Measurements from ENCODE around the gene ATG16L2. TPM values are rescaled to one million over a fixed set of nuclear protein-coding genes. Genes with fewer than 3 reads are reported as not detected.
"Not testable (repeated sequence)": the region's sequence is repeated elsewhere in the genome, so short reads cannot be mapped to it uniquely, and the experiment has no call there.

The ATG16L2 gene
- total and polyA plus RNA-seq, 8 donors: 4.5 to 75.7 (median 13.2) TPM

DNA sequence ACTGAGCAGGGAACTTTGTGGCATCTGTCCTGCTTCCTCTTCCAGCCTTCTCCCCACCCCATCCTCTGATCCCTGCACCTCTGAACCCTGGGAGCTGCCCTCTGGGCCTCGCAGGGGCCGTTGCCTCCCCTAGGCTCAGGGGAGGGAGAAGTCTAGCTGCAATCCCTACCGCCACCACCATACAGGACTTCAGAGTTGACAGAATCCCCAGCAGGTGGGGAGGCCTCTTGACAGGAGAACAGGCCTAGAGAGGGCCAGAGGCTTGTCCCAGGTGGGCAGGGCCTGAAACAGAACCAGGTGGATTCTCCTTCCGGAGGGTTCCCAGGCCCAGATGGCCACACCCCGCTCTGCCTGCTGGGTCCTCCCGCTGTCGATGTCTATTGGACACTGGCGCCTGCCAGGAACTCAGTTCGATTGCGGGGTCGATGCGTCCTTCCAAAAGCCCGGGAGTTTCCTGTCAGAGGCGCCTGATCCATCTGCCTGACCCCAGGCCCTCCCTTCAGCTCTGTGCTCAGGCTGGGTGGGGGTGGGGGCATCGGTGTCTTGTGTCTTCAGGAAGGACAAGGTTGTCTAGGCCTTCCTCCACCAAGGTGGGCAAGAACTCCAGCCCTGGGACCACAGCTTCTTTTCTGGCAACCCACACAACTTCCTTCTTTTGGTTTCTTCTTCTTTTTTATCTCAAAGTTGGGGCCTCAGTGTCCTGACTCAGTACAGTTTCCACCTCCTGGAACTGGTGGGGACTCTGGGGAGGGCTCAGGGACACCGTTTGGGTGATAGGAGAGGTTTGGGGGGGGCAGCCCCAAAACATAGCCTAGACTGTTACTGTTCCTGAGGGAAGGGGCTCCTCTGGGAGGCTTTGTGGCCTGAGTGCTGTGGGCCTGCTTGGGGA lies 26.8 kb upstream of the ATG16L2 start:
- no peak for TF ChIP-seq CTCF (IDR thresholded peaks at IDR 0.05)
- no peaks in the 10 kb centered on the region for H3K9me3 ChIP-seq
- ATAC-seq: peak; percentile 37 to 69 (median 40)
- 59 to 65% methylated on average over 16 of the region's 16 CpGs for WGBS, 2 donors
- peak in 4 of 6 donors; percentile 60 to 84 (median 63) for DNase-seq
- no peaks in the 10 kb centered on the region for H3K27me3 ChIP-seq
- peak overlapping the region; percentile 10 to 63 (median 49) for H3K27ac ChIP-seq
- no peaks in the 10 kb centered on the region for H3K36me3 ChIP-seq
- H3K4me3 ChIP-seq: no peak overlapping the region
- peaks cover 7 to 13% (median 9%) of the 10 kb centered on the region in 3 donors for H3K4me1 ChIP-seq
- intact Hi-C loops (cut with DNase I): loop anchor here in 1 of 3 donors (10.0 kb wide), 1 partner anchor 63 kb away; no protein-coding TSS in a partner anchor
- FAIRE-seq: no peak

DNA sequence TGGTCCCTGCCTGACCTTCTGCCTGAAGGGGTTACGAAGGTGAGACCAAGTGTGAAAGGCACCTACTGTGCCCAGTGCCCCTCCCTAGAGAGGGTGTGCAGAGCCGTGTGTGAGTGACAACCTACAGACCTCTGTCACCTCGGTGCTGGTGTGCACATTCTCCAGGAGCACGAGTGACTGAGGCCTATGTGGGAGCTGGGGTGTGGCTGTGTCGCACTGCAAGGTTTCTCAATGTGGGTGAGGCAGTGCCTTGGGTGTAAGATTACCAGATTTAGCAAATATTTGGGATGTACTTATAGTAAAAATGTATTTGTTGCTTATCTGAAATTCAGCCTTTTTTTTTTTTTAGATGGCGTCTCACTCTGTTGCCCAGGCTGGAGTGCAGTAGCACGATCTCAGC lies 26.0 kb upstream of the ATG16L2 start:
- intact Hi-C loops (cut with DNase I): loop anchor here in 1 of 3 donors (10.0 kb wide), 1 partner anchor 63 kb away; no protein-coding TSS in a partner anchor

GRCh38 chr11:72789493-72790131 lies 24.6 kb upstream of the ATG16L2 start:
- no peak for ATAC-seq
- intact Hi-C loops (cut with DNase I): loop anchor here in 2 of 3 donors (5.0 to 10.0 kb wide), 2 partner anchors 62 to 65 kb away; no protein-coding TSS in a partner anchor
- 66 to 80% methylated on average over 10 of the region's 10 CpGs for WGBS, 2 donors
- DNase-seq: no peak
- H3K27me3 ChIP-seq: no peaks in the 10 kb centered on the region
- no peak for TF ChIP-seq CTCF (IDR thresholded peaks at IDR 0.05)
- H3K9me3 ChIP-seq: no peaks in the 10 kb centered on the region
- no peak overlapping the region for H3K4me3 ChIP-seq
- peaks cover 9 to 23% (median 15%) of the 10 kb centered on the region in 3 donors for H3K4me1 ChIP-seq
- FAIRE-seq: no peak
- no peak overlapping the region for H3K27ac ChIP-seq
- no peaks in the 10 kb centered on the region for H3K36me3 ChIP-seq

More for the DNA sequence above, 26.0 kb upstream of the ATG16L2 start:
- no peaks in the 10 kb centered on the region for H3K9me3 ChIP-seq
- peaks cover 8 to 17% (median 9%) of the 10 kb centered on the region in 3 donors for H3K4me1 ChIP-seq
- H3K27me3 ChIP-seq: no peaks in the 10 kb centered on the region
- H3K36me3 ChIP-seq: no peaks in the 10 kb centered on the region
- peak overlapping the region in 1 of 4 donors; percentile 62 for H3K27ac ChIP-seq
- ATAC-seq: no peak
- FAIRE-seq: no peak
- no peak for DNase-seq
- H3K4me3 ChIP-seq: no peak overlapping the region
- TF ChIP-seq CTCF (IDR thresholded peaks at IDR 0.05): no peak
- 74 to 85% methylated on average over 7 of the region's 7 CpGs for WGBS, 2 donors

DNA sequence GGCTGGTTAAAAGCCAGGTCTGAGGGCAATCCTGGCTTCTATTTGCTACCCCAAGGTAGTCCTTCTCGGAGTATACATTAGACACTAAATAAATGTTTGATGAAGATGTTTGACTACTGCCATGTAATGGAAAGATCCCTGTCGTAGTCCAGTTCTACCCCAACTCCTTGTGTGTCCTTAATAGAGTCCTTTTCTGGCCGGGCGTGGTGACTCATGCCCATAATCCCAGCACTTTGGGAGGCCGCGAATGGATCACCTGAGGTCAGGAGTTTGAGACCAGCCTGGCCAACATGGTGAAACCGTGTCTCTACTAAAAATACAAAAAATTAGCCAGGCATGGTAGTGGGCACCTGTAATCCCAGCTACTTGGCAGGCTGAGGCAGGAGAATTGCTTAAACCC lies 23.0 kb upstream of the ATG16L2 start:
- ATAC-seq, H3K27ac ChIP-seq, H3K27me3 ChIP-seq, H3K4me3 ChIP-seq, FAIRE-seq, H3K9me3 ChIP-seq, H3K36me3 ChIP-seq, DNase-seq: not testable (repeated sequence)
- intact Hi-C loops (cut with DNase I): loop anchor here in 1 of 3 donors (5.0 kb wide), 1 partner anchor 64 kb away; no protein-coding TSS in a partner anchor
- peaks cover 4 to 23% (median 12%) of the 10 kb centered on the region in 3 donors for H3K4me1 ChIP-seq
- WGBS, 2 donors: 80% methylated on average over 7 of the region's 7 CpGs

GRCh38 chr11:72792437-72793021 lies 21.7 kb upstream of the ATG16L2 start:
- intact Hi-C loops (cut with DNase I): loop anchor here in 1 of 3 donors (5.0 kb wide), 1 partner anchor 65 kb away; no protein-coding TSS in a partner anchor
- Histone ChIP-seq H3K9me3 (no peaks in the 10 kb centered on the region), H3K27me3 (no peaks in the 10 kb centered on the region), H3K4me1 (peaks cover 0 to 11% (median 9%) of the 10 kb centered on the region in 3 donors), H3K27ac (peak overlapping the region in 1 of 4 donors; percentile 95), H3K4me3 (no peak overlapping the region), H3K36me3 (no peaks in the 10 kb centered on the region)
- no peak for FAIRE-seq
- DNase-seq: peak in 1 of 6 donors; percentile 28
- WGBS, 2 donors: 90 to 95% methylated on average over 3 of the region's 3 CpGs
- TF ChIP-seq CTCF (IDR thresholded peaks at IDR 0.05): no peak
- no peak for ATAC-seq
